GM13976 (cell line): ENCODE results near the gene ACADVL.

Experiments
- DNase-seq: peaks from one replicate; pipeline ENCODE4 v3.0.0; 2012; ENCODE audit warnings: low spot score
- CTCF ChIP-seq: IDR thresholded peaks from 2 replicates; pipeline ENCODE4 v1.5.1; 2012; ENCODE audit warnings: borderline replicate concordance, mild to moderate bottlenecking; ENCODE audit not compliant: insufficient read depth; ENCODE audit errors: extremely low read depth, missing control alignments, control extremely low read depth
- in situ Hi-C: fragments of 300-500 bp; cut with MboI; formaldehyde crosslinking; loops from one replicate; pipeline ENCODE4 v1.12.0; 2022; ENCODE audit warnings: low sequenced_read_pairs, mixed read lengths, inconsistent platforms; ENCODE audit not compliant: unreplicated experiment

Gene ACADVL

GRCh38 chr17:7191571-7192270 lies 28.0 kb upstream of the ACADVL start:
- in situ Hi-C loops, result no loop called here
- DNase-seq, result peak; percentile 74

GRCh38 chr17:7192271-7192937 lies 27.3 kb upstream of the ACADVL start:
- in situ Hi-C loops, result no loop called here

More at GRCh38 chr17:7191571-7192270, 28.0 kb upstream of the ACADVL start:
- no peak for TF ChIP-seq CTCF

GRCh38 chr17:7195971-7196370 lies 23.8 kb upstream of the ACADVL start:
- TF ChIP-seq CTCF, result no peak
- in situ Hi-C loops, result no loop called here
- DNase-seq, result no peak

More at GRCh38 chr17:7192271-7192937, 27.3 kb upstream of the ACADVL start:
- DNase-seq, result no peak
- no peak for TF ChIP-seq CTCF

GRCh38 chr17:7196651-7197401 lies 22.9 kb upstream of the ACADVL start:
- in situ Hi-C loops, result no loop called here

DNA sequence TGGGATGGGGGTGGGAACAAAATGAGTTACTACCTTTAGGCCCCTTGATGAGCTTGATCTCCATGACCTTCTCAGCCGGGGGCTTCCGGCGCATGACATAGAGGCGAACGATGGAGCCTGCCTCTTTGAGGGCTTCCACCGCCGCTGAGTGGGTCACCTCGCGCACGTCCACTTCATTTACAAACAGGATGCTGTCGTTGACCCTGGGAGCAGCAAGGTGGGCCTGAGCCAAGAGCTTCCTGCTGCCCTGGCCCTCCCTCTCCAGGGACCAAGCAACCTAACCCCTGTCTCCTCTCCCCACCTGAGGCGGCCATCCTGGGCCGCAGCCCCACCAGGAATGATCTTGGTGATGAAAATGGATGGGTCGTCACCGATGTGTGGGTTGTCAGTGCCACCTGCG lies 16.3 kb upstream of the ACADVL start:
- no peak for TF ChIP-seq CTCF
- DNase-seq, result no peak
- in situ Hi-C loops, result no loop called here

More at GRCh38 chr17:7196651-7197401, 22.9 kb upstream of the ACADVL start:
- no peak for TF ChIP-seq CTCF
- no peak for DNase-seq

DNA sequence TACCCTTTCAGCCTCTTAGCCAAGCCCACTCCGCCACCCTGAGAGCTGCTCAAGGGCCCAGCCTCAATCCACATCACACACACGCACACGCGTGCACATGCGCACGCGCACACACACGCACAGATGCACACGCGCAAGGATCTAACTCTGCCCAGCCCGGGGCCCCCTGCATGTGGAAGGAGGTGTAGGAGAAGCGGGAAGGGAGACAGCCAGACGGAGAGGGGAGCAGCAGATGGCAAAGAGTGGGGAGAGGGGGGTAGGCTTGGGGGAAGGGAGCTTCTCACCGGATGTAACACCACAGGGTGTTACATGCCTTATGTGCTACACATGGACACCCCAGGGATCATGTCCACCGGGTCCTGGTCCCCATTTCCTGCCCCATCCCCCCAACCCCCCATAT lies 15.4 kb upstream of the ACADVL start:
- in situ Hi-C loops, result no loop called here
- TF ChIP-seq CTCF, result no peak

More for the DNA sequence above, 15.4 kb upstream of the ACADVL start:
- DNase-seq, result no peak
